ENCODE results near the gene LGI4.

Gene LGI4

GRCh38 chr19:35123573-35123972 is 11.3 kb downstream of the LGI4 start:
- DNase-seq (ENCODE audit: low read depth in 2 of 2) = no peak

- DNase-seq (ENCODE audit: low read depth in 2 of 2) = no peak
Measured at GRCh38 chr19:35122687-35123551, 11.9 kb downstream of the LGI4 start.

- no peak for DNase-seq (ENCODE audit: low read depth in 2 of 2)
Measured at GRCh38 chr19:35120898-35121297, 14.0 kb downstream of the LGI4 start.

- DNase-seq (ENCODE audit: low read depth in 2 of 2) = no peak
Measured at GRCh38 chr19:35120492-35120891, 14.4 kb downstream of the LGI4 start.

GRCh38 chr19:35119578-35120155 is 15.2 kb downstream of the LGI4 start:
- DNase-seq (ENCODE audit: low read depth in 2 of 2) = no peak

GRCh38 chr19:35119091-35119490 is 15.8 kb downstream of the LGI4 start:
- no peak for DNase-seq (ENCODE audit: low read depth in 2 of 2)

- DNase-seq (ENCODE audit: low read depth in 2 of 2) = no peak
Measured at GRCh38 chr19:35118268-35119020, 16.4 kb downstream of the LGI4 start.

GRCh38 chr19:35117799-35118198 is 17.1 kb downstream of the LGI4 start:
- DNase-seq (ENCODE audit: low read depth in 2 of 2) = no peak

- DNase-seq (ENCODE audit: low read depth in 2 of 2) = no peak
Measured at GRCh38 chr19:35117116-35117515, 17.7 kb downstream of the LGI4 start.

- DNase-seq (ENCODE audit: low read depth in 2 of 2) = no peak
Measured at GRCh38 chr19:35116072-35116801, 18.6 kb downstream of the LGI4 start.

GRCh38 chr19:35115177-35115951 is 19.5 kb downstream of the LGI4 start, which contains the start of gene FXYD3:
Gene FXYD3 (plus strand): TSS chr19:35115823. CDS start chr19:35119377, 3,554 bp downstream.
- no peak for DNase-seq (ENCODE audit: low read depth in 2 of 2)

GRCh38 chr19:35114353-35115176 is 20.3 kb downstream of the LGI4 start:
- peak; percentile 43 for DNase-seq (ENCODE audit: low read depth in 2 of 2)

- no peak for DNase-seq (ENCODE audit: low read depth in 2 of 2)
Measured at GRCh38 chr19:35112995-35113688, 21.7 kb downstream of the LGI4 start.

- no peak for DNase-seq (ENCODE audit: low read depth in 2 of 2)
Measured at GRCh38 chr19:35110974-35111373, 23.9 kb downstream of the LGI4 start.

- no peak for DNase-seq (ENCODE audit: low read depth in 2 of 2)
Measured at GRCh38 chr19:35109395-35110112, 25.3 kb downstream of the LGI4 start.

GRCh38 chr19:35108730-35109129 is 26.1 kb downstream of the LGI4 start:
- no peak for DNase-seq (ENCODE audit: low read depth in 2 of 2)

- no peak for DNase-seq (ENCODE audit: low read depth in 2 of 2)
Measured at GRCh38 chr19:35107545-35107944, 27.3 kb downstream of the LGI4 start.

- no peak for DNase-seq (ENCODE audit: low read depth in 2 of 2)
Measured at GRCh38 chr19:35106898-35107541, 27.8 kb downstream of the LGI4 start.

GRCh38 chr19:35106291-35106583 is 28.6 kb downstream of the LGI4 start:
- DNase-seq (ENCODE audit: low read depth in 2 of 2) = no peak

Data from stimulated activated CD8-positive, alpha-beta memory T cell treated with anti-CD3 and anti-CD28 coated beads, Interleukin-7, amount 100 ng/mL, for 4 hours (primary cell).